HL-60 (cell line): Measurements from ENCODE around the gene MYCBP2.

Source experiments
- DNase-seq, 2 experiments: peaks; one replicate each; pipeline ENCODE4 v3.0.0-alpha.2; 2010 to 2020; ENCODE audit warnings: low read depth in 1 of 2, low spot score in 1 of 2
- H3K27ac ChIP-seq: fragments of 250-450 bp; sonication (Bioruptor Pico); replicated peaks from 2 replicates; pipeline ENCODE4 v1.5.1; 2020; ENCODE audit warnings: mild to moderate bottlenecking, moderate library complexity
- H3K27me3 ChIP-seq: fragments of 250-450 bp; sonication (Bioruptor Pico); 2 replicates; pipeline ENCODE4 v1.5.1; 2021; ENCODE audit warnings: mild to moderate bottlenecking, moderate library complexity; ENCODE audit not compliant: insufficient read depth, poor library complexity, severe bottlenecking
- H3K4me3 ChIP-seq: replicated peaks from 2 replicates; pipeline ENCODE4 v1.5.1; 2011; ENCODE audit warnings: mild to moderate bottlenecking, control low read depth, low read length; ENCODE audit not compliant: insufficient read depth
- CTCF ChIP-seq: IDR thresholded peaks from one replicate; pipeline ENCODE4 v1.5.1; 2011; ENCODE audit warnings: low read length, control low read depth, inconsistent platforms; ENCODE audit not compliant: insufficient read depth
- GABPA ChIP-seq: IDR thresholded peaks from 2 replicates; pipeline ENCODE4 v1.6.1; 2012; ENCODE audit warnings: low read depth
- POLR2AphosphoS5 ChIP-seq: IDR thresholded peaks from 2 replicates; pipeline ENCODE4 v1.6.1; 2012; ENCODE audit warnings: low read depth
- REST ChIP-seq: IDR thresholded peaks from 2 replicates; pipeline ENCODE4 v1.6.1; 2012; ENCODE audit warnings: low read depth; ENCODE audit not compliant: insufficient replicate concordance
- SPI1 ChIP-seq: IDR thresholded peaks from 2 replicates; pipeline ENCODE4 v1.6.1; 2012; ENCODE audit warnings: low read depth, mild to moderate bottlenecking, borderline replicate concordance

Gene MYCBP2

GRCh38 chr13:77079902-77080413, 246.9 kb downstream of the MYCBP2 start:
- no peak overlapping the region for H3K4me3 ChIP-seq
- H3K27me3 ChIP-seq, result no peaks in the 10 kb centered on the region
- no peak for TF ChIP-seq GABPA
- no peak for TF ChIP-seq POLR2AphosphoS5
- no peak for TF ChIP-seq SPI1
- TF ChIP-seq REST, result no peak
- no peak for TF ChIP-seq CTCF
- H3K27ac ChIP-seq, result no peak overlapping the region
- no peak for DNase-seq

- TF ChIP-seq POLR2AphosphoS5, result no peak
- TF ChIP-seq GABPA, result no peak
- no peak for TF ChIP-seq CTCF
- TF ChIP-seq SPI1, result no peak
- no peaks in the 10 kb centered on the region for H3K27me3 ChIP-seq
- H3K4me3 ChIP-seq, result no peak overlapping the region
- DNase-seq, result no peak
- no peak overlapping the region for H3K27ac ChIP-seq
Measured at GRCh38 chr13:77067519-77067918, 259.4 kb downstream of the MYCBP2 start.

- Histone ChIP-seq H3K4me3 (no peak overlapping the region), H3K27ac (no peak overlapping the region), H3K27me3 (no peaks in the 10 kb centered on the region)
- no peak for DNase-seq
- TF ChIP-seq SPI1 (peak; percentile 86), CTCF (no peak)
Measured at GRCh38 chr13:77065461-77066147, 261.3 kb downstream of the MYCBP2 start.

GRCh38 chr13:77062097-77062496, 264.8 kb downstream of the MYCBP2 start:
- DNase-seq, result no peak
- Histone ChIP-seq H3K4me3 (no peak overlapping the region), H3K27me3 (no peaks in the 10 kb centered on the region), H3K27ac (no peak overlapping the region)
- no peak for TF ChIP-seq REST
- no peak for TF ChIP-seq GABPA
- no peak for TF ChIP-seq SPI1
